ENCODE data around the gene DDX47.

DNA sequence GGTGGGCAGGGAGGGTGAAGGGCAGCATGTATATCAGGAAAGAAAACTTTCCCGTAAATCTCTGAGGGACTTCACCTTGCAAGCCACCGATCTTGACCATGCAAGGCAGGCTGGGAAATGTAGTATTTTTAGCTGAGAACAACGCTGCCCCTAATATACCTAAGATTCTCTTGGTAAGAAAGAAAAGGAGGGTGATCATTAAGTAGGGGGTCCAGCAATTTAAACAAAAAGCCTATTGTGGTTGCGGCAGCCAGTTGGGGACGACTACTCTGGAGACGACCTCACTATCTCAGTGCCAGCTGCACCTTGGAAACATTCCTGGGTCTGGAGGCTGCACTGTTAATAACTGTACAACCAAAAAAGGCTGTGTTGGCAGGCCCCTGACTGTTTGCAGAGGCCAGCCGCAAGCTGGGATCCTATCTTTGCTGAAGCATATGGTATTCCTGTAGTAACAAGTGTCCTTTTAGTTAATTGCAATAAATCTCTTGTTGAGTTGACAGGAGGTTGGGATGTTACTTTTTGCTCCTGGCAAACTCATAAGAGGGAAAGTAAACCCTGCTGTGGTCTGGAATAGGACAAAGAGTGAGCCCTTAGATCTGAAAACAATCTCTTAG lies 21.3 kb upstream of the DDX47 start:
- TF ChIP-seq EZH2 (optimal IDR thresholded peaks at IDR 0.05; ENCODE audit: low read depth, low read length) (no peak), EZH2phosphoT487 (IDR thresholded peaks at IDR 0.05; ENCODE audit: low read length) (no peak)
- TF ChIP-seq, protein P1, sequence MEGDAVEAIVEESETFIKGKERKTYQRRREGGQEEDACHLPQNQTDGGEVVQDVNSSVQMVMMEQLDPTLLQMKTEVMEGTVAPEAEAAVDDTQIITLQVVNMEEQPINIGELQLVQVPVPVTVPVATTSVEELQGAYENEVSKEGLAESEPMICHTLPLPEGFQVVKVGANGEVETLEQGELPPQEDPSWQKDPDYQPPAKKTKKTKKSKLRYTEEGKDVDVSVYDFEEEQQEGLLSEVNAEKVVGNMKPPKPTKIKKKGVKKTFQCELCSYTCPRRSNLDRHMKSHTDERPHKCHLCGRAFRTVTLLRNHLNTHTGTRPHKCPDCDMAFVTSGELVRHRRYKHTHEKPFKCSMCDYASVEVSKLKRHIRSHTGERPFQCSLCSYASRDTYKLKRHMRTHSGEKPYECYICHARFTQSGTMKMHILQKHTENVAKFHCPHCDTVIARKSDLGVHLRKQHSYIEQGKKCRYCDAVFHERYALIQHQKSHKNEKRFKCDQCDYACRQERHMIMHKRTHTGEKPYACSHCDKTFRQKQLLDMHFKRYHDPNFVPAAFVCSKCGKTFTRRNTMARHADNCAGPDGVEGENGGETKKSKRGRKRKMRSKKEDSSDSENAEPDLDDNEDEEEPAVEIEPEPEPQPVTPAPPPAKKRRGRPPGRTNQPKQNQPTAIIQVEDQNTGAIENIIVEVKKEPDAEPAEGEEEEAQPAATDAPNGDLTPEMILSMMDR (IDR thresholded peaks at IDR 0.05; ENCODE audit: low read length): no peak

Data from MM.1S (cell line).